IPS-18c (cell line): ENCODE data around the gene EVI5L.

Experiments
- H3K4me3 ChIP-seq: 2 replicates; pipeline ENCODE4 v1.7.0; 2013; ENCODE audit warnings: low read depth, mild to moderate bottlenecking, low read length, moderate library complexity; ENCODE audit not compliant: insufficient read depth
- H3K9me3 ChIP-seq: one replicate; pipeline ENCODE4 v1.6.1; 2013; ENCODE audit warnings: mild to moderate bottlenecking, low read length, moderate library complexity; ENCODE audit not compliant: control insufficient read depth, insufficient read depth

EVI5L gene

GRCh38 chr19:7897292-7897691 is 67.3 kb downstream of the EVI5L start:
- no peak overlapping the region for H3K4me3 ChIP-seq
- no peaks in the 10 kb centered on the region for H3K9me3 ChIP-seq

GRCh38 chr19:7898967-7899366 is 68.9 kb downstream of the EVI5L start:
- Histone ChIP-seq H3K9me3 (no peaks in the 10 kb centered on the region), H3K4me3 (no peak overlapping the region)

- no peaks in the 10 kb centered on the region for H3K9me3 ChIP-seq
- H3K4me3 ChIP-seq: no peak overlapping the region
Observed at GRCh38 chr19:7899751-7900378, 69.8 kb downstream of the EVI5L start.

GRCh38 chr19:7900401-7900870 is 70.4 kb downstream of the EVI5L start:
- no peak overlapping the region for H3K4me3 ChIP-seq

GRCh38 chr19:7900931-7901330 is 70.9 kb downstream of the EVI5L start:
- H3K9me3 ChIP-seq: no peaks in the 10 kb centered on the region
- no peak overlapping the region for H3K4me3 ChIP-seq

More at GRCh38 chr19:7900401-7900870, 70.4 kb downstream of the EVI5L start:
- no peaks in the 10 kb centered on the region for H3K9me3 ChIP-seq

GRCh38 chr19:7901337-7901736 is 71.3 kb downstream of the EVI5L start:
- no peaks in the 10 kb centered on the region for H3K9me3 ChIP-seq
- H3K4me3 ChIP-seq: no peak overlapping the region

GRCh38 chr19:7902796-7903243 is 72.8 kb downstream of the EVI5L start:
- H3K4me3 ChIP-seq: peak overlapping the region; percentile 59; the same call in 1 of the 2 replicates
- H3K9me3 ChIP-seq: no peaks in the 10 kb centered on the region

GRCh38 chr19:7903244-7904073 is 73.4 kb downstream of the EVI5L start, which contains the start of gene MAP2K7:
Gene MAP2K7 (plus strand): TSS chr19:7903877. CDS start chr19:7903945, 68 bp downstream.
- peak within 1 kb of the TSS; percentile 82 for H3K4me3 ChIP-seq
- H3K9me3 ChIP-seq: no peaks in the 10 kb centered on the region

GRCh38 chr19:7904074-7905020 is 74.3 kb downstream of the EVI5L start:
- no peaks in the 10 kb centered on the region for H3K9me3 ChIP-seq
- peak overlapping the region; percentile 82 for H3K4me3 ChIP-seq

GRCh38 chr19:7905268-7905667 is 75.2 kb downstream of the EVI5L start:
- Histone ChIP-seq H3K4me3 (no peak overlapping the region), H3K9me3 (no peaks in the 10 kb centered on the region)

- H3K4me3 ChIP-seq: no peak overlapping the region
- H3K9me3 ChIP-seq: no peaks in the 10 kb centered on the region
Observed at GRCh38 chr19:7905859-7906258, 75.8 kb downstream of the EVI5L start.

GRCh38 chr19:7907122-7907521 is 77.1 kb downstream of the EVI5L start:
- H3K4me3 ChIP-seq: no peak overlapping the region
- H3K9me3 ChIP-seq: no peaks in the 10 kb centered on the region

- Histone ChIP-seq H3K4me3 (no peak overlapping the region), H3K9me3 (no peaks in the 10 kb centered on the region)
Observed at GRCh38 chr19:7907544-7907943, 77.5 kb downstream of the EVI5L start.

GRCh38 chr19:7908078-7908699 is 78.2 kb downstream of the EVI5L start:
- Histone ChIP-seq H3K4me3 (no peak overlapping the region), H3K9me3 (no peaks in the 10 kb centered on the region)

- H3K4me3 ChIP-seq: no peak overlapping the region
Observed at GRCh38 chr19:7908742-7909461, 78.9 kb downstream of the EVI5L start.

GRCh38 chr19:7909471-7910067 is 79.6 kb downstream of the EVI5L start:
- Histone ChIP-seq H3K9me3 (no peaks in the 10 kb centered on the region), H3K4me3 (no peak overlapping the region)

More at GRCh38 chr19:7908742-7909461, 78.9 kb downstream of the EVI5L start:
- H3K9me3 ChIP-seq: no peaks in the 10 kb centered on the region
